NCI-H187 treated with DMSO at 0.1 percent for 48 hours (cell line): ENCODE measurements around the gene PACRG.

Experiments used
- DNase-seq: peaks from one replicate; lab custom pipeline; 2025; lab: John Stamatoyannopoulos, UW

Gene PACRG

DNA sequence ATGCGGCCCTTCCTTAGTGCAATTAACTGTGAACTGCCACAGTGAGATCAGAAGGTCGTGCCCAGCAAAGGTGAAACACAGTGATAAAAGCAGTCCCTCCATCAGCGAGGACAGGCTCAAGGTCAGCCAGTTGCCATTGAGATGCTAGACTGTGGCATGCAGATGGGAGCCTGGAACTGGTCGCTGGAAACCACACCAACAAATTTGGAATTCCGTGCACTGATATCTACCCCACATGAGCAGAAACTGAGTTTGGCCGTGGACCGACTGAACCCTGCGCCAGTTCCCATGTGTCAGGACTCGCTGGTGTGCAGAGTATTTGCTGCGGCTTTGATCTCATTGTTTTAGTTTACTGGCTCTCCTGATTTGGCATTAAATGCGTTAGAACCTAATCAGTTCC, 561.1 kb downstream of the PACRG start:
- no peak for DNase-seq

DNA sequence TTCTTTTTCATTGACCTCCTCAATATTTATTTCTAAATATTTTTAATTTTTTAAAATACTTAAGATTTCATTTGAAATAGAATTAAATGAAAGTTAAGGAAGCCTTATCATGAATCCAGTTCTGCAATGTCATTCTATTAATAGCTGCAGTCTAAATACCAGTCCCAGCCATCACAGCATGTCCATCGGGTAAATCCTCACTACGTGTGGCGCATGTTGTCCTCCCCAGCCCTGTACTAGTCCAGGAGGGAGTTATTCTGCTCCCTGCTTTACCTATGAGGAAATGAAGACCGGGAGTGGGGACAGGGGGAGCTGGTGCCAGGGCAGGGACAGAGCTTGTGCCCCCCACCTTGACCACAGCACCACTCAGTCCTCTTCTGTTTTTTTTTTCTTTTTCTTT, 561.7 kb downstream of the PACRG start:
- no peak for DNase-seq

DNA sequence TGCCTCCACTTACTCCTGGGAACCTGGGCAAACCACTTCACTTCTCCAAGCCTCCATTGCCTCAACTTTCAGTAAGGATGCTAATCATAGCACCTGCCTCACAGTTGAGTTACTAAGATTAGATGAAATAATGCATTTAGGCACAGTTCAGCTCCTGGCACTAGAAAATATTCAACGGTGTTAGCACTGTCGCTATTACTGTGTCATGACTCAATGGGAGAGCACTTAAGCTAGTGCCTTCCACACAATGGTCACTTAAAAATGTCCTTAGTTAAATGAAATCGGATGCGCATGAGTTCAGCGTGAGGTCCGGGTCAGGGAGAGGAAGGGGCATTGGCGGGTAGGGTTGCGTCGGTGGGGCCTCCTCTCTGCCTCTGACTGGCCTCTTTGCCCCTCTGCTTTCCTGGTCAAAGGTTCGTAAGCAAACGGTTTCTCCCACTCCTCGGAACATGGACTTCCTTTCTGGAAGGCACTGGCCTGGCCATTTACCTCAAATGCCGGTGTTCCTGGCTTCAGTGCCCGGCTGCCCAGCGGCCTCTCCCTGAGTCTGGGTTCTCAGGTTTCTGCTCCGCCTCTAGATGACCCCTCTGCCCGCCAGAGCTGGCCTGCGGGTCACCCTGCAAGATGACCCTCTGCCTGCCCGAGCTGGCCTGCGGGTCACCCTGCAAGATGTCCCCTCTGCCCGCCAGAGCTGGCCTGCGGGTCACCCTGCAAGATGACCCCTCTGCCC, 562.9 kb downstream of the PACRG start:
- no peak for DNase-seq

DNA sequence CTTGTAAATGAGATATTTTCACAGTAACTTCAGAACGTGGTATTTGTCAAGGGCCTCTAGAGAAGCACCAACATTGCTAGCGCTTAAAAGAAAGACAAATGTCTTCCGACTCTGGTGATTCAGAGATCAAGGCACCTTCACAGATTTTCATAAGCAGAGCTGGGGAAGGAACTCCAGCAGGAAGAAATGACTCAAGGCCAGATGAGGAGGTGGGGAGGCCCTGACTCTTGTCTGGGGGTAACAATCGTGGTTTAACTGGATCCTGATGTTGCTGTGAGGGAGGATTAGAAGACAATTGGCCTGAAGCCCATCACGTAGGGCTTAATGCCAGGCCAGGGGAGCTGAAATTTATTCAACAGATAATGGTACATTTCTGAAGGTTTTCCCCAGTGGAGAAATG, 563.8 kb downstream of the PACRG start:
- DNase-seq: no peak

DNA sequence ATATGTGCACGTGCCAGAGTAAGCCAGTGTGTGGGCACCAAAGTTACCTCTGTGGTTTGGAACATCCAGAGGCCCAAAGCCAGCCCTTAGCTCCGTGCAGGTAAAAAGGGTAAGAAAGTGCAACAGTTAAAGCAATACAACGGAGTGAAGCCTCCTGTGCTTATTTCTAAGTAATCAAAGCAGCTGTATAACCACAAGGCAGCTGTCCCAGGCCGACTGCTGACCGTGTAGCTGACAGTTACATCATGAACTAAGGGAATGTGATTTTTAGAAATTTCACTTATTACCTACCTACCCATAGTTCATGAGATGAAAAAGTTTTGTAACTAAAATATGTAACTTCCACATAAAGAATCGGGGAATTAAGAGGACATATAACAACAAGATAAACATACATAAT, 565.5 kb downstream of the PACRG start:
- DNase-seq: no peak

DNA sequence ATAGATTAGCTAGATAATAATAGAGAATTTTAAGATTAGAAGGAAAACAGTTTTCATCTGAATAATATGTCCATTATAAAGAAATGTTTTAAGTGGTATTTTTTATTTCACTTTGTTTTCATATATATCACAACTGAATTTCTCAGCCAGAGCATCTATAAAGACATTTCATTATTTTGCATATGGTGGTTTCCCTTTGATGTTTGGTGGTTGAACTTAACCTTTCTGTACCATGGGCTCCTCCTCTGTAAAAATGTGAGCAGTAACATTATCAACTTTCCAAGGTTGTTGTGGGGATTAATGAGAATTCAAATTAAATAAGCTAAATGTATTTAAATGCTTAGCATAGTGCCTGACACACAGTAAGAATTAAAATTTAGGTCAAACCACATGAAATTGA, 567.0 kb downstream of the PACRG start:
- DNase-seq: no peak

DNA sequence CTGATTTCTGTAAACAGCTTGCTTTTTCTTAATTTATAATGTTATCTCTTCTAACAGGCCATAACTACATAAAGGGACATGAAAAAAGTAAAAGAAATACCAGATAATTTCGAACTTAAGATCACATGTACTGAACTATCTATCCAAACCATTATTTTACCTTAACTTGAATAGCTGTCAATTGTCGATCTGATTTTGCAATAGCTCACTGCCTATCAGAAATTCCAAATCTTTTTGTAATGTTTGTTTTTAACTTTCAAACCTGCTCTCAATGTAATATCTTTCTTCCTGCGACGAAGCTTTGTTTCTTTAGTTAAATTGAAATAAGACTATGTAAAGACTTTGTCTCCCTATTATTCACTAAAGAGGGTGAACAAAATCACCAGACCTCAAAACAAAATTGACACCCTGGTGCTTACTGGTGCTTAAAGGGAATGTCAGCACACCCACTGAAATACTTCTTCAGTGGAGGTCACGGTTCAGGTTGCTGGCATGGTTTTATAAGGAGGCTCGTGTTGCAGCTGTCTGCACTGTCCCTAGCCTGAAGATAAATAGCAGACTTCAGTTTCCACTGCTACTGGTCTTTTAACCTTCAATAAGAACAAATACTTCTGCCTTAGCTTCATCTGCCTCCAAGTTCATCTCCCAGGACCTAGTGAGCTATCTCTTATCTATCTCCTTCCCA, 569.2 kb downstream of the PACRG start:
- DNase-seq: no peak

DNA sequence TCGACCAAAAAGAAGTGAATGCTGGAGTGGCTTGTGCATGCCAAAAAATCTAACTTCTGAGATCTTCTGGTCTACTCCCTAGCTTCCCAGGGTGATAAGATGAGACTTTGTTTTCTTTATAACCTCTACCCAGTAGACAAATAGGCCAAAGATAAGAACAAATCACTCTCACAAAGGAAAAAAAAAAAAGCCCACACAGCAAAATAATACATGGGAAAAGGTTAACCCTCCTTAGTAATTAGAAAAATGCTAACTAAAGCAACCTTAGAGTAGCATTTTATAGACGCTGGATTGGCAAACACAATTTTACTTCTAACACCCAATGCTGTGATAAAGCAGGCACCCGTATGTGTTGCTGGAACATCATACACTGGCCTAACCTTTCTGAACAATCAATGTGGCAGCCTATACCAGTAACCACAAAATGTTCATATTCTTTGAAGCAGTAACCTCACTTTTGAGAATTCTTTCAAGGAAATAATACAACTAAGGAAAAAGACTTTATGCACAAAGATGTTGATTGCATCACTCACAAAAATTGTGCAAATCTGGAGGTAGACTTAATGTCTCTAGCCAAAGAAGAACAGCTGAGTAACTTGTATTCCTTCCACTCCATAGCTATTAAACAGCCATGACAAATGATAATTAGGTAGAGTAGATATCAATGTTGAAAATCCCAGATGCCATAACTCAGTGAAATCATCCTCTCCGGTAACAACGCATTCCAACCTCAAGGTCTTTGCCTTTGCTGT, 570.5 kb downstream of the PACRG start:
- DNase-seq: no peak

DNA sequence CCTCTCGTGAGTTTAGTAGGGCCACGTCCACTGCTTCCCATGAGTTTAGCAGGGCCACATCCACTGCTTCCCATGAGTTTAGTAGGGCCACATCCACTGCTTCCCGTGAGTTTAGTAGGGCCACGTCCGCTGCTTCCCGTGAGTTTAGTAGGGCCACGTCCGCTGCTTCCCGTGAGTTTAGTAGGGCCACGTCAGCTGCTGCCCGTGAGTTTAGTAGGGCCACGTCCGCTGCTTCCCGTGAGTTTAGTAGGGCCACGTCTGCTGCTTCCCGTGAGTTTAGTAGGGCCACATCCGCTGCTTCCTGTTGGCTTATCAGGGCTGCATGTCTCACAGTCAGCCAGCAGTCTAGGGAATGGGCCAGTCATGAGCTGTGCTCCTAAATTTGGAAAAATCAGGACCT, 573.1 kb downstream of the PACRG start:
- DNase-seq: no peak

DNA sequence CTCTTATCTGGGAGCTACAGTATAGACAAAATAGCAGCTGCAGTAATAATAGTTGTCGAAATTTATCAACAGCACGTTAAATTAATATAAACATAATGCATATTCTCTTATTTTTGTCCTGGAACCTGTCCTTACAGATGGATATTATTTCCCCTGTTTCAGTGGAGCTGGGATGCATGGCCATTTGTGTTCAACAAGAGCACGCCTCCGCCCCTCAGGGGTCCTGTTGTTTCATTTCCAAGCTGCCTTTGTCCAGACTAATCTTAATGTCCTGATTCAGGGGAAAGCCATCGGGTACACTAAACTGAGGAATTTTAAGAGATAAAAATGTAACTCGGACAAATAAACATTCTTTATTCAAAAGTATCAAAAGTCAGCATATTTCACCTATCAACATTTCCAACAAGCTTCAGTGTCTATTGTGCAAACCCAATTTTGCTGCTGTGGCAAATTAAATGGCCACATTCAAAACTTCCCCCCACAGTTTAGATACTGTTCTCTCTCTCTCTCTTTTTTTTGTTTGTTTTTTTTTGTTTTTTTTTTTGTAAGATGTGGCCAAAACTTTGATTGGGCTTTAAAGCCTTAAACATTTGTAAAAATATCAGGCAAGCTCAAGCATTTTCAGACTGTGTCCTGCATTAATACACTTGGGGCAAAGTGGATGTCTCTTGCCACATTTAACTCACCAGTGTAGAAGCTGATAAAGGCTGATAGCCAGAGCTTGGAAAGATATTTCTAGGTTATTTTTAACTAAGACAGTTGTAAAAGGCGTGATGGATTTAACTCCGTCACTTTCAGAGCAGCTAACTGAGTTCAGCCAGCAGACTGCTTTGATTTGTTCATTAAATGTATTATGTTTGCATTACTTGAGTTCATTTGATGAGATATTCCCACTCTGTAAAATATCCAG, 574.2 kb downstream of the PACRG start:
- no peak for DNase-seq

DNA sequence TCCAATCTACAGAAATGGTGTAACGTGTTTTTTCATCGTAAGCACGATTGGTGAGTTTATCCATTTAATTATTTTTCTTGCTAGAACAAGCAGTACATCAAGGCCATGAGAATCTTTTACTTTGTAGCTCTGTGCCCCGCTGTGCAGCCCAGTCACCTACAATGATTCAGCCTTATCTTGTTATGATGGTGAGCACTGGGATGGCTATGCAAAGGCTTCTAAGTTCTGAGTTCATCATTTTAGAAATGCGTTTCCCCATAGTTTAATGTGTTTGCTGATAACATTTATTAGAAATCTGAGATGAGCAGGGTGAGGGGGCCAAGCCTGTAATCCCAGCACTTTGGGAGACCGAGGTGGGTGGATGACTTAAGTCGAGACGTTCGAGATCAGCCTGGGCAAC, 575.0 kb downstream of the PACRG start:
- DNase-seq: no peak

DNA sequence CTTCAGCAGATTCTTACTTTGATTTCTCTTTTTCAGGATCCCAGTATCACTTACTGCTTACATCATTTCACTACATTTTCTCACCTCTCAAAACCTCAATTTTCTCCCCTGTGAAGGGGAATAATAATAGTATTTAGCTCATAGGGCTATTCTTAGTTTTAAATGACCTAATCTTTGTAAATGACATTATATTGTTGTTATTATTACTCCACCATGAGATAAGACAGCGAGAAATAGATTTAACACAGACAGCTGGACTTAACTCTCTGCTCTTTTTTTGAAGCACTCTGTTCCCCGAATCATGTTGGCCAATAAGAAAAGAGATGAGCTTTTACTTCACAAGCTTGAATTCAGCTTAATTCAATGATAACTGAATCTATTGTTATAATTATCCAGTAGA, 578.2 kb downstream of the PACRG start:
- no peak for DNase-seq

DNA sequence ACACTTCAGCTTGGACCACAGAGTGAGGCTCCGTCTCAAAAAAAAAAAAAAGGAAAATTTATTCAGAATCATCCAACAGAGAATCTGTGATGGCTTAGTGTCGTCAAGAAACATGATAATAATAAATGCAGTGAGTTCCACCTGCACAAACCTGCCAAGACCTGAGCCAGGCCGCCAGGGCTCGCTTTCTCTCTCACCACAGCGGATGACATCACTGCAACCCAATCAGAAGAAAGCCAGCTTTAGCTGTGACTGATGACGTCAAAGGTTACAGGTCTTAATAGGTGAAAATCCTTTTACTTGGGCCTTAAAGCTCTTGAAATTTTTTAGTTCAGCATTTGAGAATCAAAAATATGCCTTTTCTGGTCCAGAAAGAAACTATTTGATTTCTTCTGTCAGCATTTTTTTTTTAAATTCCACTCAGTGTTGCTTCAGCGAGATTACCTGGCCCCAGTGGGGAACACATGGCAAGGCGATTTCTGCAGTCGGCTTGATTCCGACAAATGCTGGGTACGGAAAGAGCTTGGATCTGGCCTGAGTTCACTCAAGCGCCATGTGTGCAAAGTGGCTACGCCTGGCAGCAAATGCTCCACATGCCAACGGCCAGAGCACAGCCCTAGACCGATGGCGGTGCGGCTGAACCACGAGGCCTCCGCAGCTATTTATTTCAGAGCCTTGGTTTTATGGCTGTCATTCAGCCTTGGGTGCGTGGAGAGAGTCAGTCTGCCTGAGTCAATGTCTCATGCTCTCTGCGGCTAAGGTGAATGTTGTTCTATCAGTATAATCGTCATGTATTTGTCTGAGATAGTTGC, 581.1 kb downstream of the PACRG start:
- no peak for DNase-seq

DNA sequence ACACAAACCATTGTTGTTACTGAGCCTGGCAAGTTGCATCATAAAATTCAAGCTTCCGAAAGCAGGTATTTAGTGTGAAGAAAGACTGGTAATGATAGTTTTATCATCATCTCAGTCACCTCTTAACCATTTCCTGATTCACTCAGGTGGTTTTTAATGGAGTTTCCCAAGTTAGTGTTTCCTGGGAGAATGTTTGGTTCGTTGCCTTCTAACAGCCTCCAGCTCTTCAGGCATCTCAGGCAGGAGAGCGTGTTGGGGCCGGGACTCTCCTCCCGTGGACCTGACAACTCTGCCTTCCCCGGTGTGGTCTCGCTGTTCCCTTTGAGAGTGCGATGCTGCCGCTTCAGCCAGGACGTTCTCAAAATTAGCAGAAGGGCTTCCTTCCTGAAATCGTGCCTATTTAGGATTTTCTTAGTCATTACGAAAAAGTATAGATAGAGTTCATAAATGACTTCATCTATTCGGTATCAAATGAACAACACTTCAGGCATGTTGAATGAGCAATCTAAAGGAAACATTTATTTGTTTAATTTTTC, 581.8 kb downstream of the PACRG start:
- no peak for DNase-seq

DNA sequence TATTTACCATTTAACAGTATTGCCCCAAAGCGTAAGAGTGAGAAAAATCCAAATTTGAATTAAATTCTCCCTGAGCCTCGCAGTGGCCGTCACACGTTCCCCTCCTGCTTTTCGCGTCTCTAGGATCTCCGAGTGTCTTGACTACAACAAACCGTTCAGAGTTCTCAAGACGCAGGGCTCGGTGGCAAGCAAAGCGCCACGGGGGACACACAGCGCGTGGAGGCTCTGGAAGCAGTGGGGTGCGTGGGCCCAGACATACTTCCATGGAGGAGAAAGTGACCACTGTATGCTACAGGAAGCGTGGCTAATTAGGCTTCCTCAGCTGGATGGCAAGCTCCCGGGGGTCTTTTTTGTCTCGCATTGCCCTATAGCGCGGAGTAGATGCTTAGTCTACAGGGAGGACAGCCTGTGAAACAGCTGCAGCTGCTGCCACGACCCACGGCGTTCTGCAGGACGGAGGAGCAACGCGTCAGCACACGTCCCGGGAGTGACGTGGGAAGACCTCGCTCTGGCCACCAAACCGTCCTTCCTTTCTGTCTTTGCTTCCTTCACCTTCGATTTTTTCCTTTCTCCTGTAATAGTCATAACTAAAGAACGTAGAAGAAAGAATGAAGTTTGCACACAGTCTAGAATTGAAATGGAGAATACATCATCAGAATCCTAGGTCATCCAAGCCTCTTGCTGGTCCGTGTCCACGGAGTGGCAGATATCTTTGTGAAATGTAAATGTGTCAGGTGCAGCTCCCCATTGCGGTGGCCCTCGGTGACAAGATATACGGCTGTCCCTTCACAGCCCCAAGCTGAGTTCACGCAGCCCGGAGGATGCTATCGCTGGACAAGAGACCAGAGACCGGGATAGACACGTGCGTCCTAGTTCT, 582.6 kb downstream of the PACRG start:
- no peak for DNase-seq

DNA sequence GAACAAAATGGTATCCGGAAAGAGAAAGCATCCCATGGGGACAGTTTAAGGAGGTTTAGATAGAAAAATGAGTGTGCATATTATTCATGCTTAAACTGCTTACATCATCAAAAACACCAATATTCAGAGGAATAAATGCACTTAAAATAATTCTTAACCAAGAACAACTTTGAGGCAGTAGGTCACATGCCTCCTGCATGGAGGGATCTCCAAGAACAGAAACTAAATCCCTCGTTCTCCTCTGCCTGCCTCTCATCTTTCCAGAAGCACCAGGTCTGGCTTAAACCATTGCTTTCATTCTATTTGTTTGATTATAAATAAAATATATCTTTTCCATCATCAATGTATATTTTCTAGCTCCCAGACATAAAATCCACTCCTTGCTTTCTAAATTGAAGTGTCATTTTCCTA, 583.2 kb downstream of the PACRG start:
- no peak for DNase-seq

DNA sequence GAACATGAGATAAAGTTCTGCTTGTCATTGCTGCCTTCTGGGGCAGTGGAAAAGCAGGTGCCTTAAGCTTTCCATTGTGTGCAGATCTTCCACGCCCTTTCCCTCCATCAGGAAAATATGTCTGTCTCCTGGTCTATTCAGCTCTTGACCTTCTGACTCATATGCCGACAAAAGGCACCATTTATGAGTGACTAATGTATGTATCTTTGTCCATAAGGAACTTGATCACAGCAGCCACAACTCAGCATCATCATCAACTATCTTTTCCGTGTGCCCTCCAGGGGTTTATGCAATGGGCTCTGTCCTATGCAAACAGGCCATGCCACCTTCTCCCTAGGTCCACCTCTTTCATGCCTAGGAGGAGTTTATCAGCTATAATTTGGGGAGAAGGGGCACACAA, 584.1 kb downstream of the PACRG start:
- no peak for DNase-seq

DNA sequence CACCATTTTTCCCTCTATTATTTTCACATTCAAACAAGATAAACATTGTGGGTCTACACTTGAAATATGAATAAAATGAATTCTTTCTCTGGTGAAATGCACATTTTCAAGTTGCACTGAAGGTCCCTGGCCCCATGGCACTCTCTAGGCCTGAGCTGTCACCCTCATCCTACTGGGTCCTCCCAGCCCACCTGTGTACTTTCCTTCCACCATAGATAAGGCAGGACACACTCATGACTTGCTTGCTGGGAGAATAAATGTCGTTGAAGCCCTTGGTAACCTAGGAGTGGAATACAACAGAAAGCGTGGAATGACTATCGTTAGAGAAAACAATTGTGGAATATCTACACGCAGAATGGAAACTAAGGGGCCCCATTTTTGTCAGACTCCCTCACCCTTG, 585.8 kb downstream of the PACRG start:
- no peak for DNase-seq

DNA sequence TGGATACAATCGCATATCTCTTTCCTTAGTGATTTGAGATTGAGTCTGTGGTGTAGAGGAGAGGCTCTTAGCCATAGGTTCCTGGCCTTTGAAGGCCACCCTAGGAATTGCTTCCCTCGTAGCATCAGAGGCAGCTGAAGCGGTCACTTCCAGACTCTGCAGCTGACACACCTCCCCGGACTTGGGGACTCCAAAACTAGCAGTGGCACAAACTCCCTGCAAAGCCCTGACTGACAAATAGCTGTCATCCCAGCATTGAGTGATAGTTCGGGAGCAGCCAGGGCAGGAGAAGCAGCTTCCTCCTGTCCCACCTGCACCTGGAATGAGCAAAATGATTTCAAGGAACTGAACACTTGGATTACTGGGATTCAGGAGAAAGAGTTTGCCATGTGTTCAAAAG, 586.2 kb downstream of the PACRG start:
- no peak for DNase-seq
